ENCODE measurements around the gene SLC4A1.

Gene SLC4A1

DNA sequence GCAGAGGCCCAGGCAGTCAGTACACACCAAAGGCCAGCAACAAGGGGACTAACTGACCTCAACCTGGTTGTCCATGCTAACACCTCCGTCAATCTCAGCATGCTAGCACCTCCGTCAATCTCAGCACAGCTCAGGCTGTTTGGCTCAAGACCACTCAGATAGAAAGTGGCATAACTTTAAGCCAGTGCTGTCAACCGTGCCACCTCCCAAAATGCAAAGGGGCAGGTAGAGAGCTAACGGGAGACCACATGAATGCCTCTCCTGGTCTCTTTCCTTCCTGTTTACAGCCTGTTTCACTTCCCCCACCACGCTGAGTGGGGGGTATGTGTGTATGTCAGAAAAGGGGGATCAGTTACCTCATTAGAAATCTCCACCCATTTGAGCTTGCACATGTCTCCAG, 51.8 kb downstream of the SLC4A1 start:
- TF ChIP-seq, protein P1, sequence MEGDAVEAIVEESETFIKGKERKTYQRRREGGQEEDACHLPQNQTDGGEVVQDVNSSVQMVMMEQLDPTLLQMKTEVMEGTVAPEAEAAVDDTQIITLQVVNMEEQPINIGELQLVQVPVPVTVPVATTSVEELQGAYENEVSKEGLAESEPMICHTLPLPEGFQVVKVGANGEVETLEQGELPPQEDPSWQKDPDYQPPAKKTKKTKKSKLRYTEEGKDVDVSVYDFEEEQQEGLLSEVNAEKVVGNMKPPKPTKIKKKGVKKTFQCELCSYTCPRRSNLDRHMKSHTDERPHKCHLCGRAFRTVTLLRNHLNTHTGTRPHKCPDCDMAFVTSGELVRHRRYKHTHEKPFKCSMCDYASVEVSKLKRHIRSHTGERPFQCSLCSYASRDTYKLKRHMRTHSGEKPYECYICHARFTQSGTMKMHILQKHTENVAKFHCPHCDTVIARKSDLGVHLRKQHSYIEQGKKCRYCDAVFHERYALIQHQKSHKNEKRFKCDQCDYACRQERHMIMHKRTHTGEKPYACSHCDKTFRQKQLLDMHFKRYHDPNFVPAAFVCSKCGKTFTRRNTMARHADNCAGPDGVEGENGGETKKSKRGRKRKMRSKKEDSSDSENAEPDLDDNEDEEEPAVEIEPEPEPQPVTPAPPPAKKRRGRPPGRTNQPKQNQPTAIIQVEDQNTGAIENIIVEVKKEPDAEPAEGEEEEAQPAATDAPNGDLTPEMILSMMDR (IDR thresholded peaks at IDR 0.05; ENCODE audit: low read depth, low read length): no peak
- no peak for DNase-seq (ENCODE audit: extremely low read depth, low read depth)

GRCh38 chr17:44214896-44215295, 53.0 kb downstream of the SLC4A1 start:
- TF ChIP-seq, protein P1 (IDR thresholded peaks at IDR 0.05; ENCODE audit: low read depth, low read length): no peak
- DNase-seq (ENCODE audit: extremely low read depth, low read depth): no peak

GRCh38 chr17:44214230-44214494, 53.8 kb downstream of the SLC4A1 start:
- no peak for DNase-seq (ENCODE audit: extremely low read depth, low read depth)
- TF ChIP-seq, protein P1 (IDR thresholded peaks at IDR 0.05; ENCODE audit: low read depth, low read length): no peak

- TF ChIP-seq, protein P1 (IDR thresholded peaks at IDR 0.05; ENCODE audit: low read depth, low read length): no peak
- no peak for DNase-seq (ENCODE audit: extremely low read depth, low read depth)
Measured at GRCh38 chr17:44213403-44214229, 54.3 kb downstream of the SLC4A1 start.

GRCh38 chr17:44212507-44213402, 55.2 kb downstream of the SLC4A1 start:
- TF ChIP-seq, protein P1 (IDR thresholded peaks at IDR 0.05; ENCODE audit: low read depth, low read length): no peak
- no peak for DNase-seq (ENCODE audit: extremely low read depth, low read depth)

GRCh38 chr17:44211281-44212265, 56.4 kb downstream of the SLC4A1 start:
- TF ChIP-seq, protein P1 (IDR thresholded peaks at IDR 0.05; ENCODE audit: low read depth, low read length): no peak
- DNase-seq (ENCODE audit: extremely low read depth, low read depth): no peak

Data from AG09319 (cell line).